SK-N-MC (cell line): ENCODE measurements around the gene FANCC.

Experiments
- EZH2 ChIP-seq: fragments of 200-600 bp; sonication (generic); IDR thresholded peaks from one replicate; pipeline ENCODE4 v1.6.1; 2017; ENCODE audit warnings: antibody characterized with exemption
- FOXP2 ChIP-seq: optimal IDR thresholded peaks from 2 replicates; pipeline ENCODE3; 2011; ENCODE audit warnings: mild to moderate bottlenecking, moderate library complexity; ENCODE audit not compliant: insufficient read depth; ENCODE audit errors: extremely low read length, control extremely low read depth
- POLR2AphosphoS5 ChIP-seq: IDR thresholded peaks from 2 replicates; pipeline ENCODE4 v1.6.1; 2012; ENCODE audit warnings: mild to moderate bottlenecking, low read depth, low read length, borderline replicate concordance

DNA sequence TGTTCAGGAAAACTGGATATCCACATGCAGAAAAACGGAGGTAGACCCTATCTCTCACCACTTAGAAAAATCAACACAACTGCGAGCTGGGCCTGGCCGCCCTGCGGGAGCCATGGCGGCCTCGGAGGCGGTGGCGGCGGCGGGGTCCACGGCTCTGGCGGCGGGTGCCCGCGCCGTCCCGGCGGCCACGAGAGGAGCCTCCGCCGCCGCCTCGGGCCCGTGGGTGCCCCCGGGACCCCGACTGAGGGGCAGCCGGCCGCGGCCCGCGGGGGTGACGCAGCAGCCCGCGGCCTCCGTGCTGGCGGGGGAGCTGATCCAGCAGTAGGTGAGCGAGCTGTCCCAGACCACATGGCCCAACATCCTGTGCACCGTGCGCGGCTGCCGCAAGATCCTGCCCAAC is 25.3 kb downstream of the FANCC start:
- TF ChIP-seq POLR2AphosphoS5 (no peak), EZH2 (no peak), FOXP2 (no peak)
